HG03575 (cell line): ENCODE results near the gene RAB11FIP5.

ENCODE experiments used
- ATAC-seq: cut with Tn5 transposase; IDR thresholded peaks from one replicate; pipeline ENCODE4 v1.9.1; 2021; ENCODE audit not compliant: unreplicated experiment, insufficient number of reproducible peaks, low FRiP score; ENCODE audit errors: extremely low read depth

The RAB11FIP5 gene

DNA sequence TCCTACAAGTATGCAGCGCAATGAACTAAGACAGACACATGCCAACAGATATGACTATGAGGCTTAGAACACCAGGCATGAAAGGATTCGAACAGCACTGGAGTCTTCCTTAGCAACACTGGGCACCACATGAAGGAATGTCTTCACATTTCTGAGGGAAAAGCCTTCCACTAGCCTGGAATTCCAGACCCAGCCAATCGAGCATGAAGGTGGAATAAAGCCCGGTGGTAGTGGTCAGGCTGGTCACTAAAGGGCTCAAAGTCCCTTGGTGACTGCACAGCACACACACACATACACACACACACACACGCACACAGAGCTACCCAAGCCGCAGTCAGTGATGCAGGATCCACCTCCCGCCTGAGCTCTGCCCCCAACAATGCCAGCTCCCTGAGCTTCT is 21.6 kb downstream of the RAB11FIP5 start:
- ATAC-seq: no peak

- ATAC-seq: no peak
Observed at GRCh38 chr2:73089270-73090030, 23.3 kb downstream of the RAB11FIP5 start.

GRCh38 chr2:73088703-73089102 is 24.0 kb downstream of the RAB11FIP5 start:
- ATAC-seq: no peak

- ATAC-seq: no peak
Observed at GRCh38 chr2:73088211-73088610, 24.5 kb downstream of the RAB11FIP5 start.

DNA sequence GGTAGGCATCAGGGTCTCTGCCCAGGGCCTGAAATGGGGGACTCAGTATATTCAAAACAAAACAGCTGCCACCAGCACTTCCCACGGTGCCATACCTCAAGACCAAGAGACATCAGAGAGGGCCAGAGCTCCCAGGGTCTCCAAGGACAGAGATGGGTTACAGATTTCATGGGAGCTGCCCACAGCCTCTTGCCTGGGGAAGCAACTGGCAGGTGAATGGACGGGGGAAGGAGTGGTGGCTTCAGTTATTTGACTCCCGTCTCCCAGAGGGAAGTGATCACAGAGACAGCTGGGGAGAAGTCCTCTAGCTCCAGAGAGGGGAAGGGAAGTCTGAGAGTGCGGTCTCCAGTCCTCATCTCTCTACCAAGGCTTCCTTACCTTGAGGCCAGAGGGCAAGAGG is 25.4 kb downstream of the RAB11FIP5 start:
- no peak for ATAC-seq

GRCh38 chr2:73085691-73086090 is 27.1 kb downstream of the RAB11FIP5 start:
- no peak for ATAC-seq

DNA sequence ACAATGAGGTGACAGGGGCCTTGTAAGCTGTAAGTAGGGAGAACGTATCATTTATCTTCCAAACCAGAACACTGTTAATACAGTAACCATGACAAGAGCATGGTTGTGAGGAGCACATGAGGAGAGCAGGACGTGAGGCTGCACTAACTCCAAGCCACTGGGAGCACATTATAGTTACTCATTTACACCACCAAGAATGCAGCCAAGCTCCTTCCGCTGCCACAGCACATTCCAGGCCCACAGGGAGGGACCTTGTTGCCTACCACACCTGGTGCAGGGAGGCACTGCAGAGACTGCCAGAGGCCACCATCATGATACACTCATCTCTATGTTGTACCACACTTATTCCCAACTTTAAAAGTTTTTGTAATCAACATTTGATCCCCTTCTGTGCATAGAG is 27.8 kb downstream of the RAB11FIP5 start:
- ATAC-seq: no peak

DNA sequence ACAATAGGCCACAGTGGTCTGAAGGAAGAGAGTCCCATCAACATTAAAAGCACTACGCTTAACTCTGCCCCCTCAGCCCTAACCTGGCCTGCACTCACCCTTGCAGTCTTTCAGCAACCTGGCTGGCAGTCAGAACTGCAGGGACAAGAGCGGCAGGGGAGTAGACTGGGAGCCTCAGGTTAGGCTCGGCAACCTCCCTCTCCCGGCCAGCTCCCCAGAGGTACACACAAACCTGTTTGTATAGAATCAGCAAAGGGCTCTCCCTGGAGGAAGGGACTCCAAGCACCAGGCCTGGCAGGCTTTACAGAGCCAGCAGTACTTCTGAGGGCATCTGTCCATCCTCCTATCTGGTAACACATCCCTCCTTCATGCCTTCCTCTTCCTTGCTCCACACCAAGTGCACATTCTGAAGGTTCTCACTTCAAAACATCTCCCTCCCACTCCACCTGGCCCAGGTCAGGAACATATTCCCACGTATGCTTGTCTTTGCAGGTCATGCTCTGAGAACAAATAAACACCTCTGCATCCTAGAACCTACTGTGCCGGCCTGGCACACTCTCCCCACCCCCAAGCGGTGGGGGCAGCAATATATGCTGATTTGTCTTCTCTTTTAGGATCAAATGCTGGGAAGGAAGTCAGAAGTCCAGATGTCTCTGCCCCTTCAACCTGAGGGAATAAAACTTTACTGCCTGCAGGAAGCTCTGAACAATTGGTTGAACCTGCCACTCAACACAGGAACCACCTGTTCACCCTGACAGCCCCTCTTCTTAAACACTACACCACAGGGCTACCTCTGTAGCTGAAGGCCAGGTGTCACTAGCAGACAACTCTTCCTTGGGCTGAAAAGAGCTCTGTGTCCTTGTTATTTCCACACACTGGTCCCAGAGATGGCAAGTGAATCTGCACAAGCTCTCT is 28.6 kb downstream of the RAB11FIP5 start:
- ATAC-seq: no peak

GRCh38 chr2:73082523-73083410 is 30.0 kb downstream of the RAB11FIP5 start:
- ATAC-seq: no peak

GRCh38 chr2:73081181-73081671 is 31.5 kb downstream of the RAB11FIP5 start:
- no peak for ATAC-seq

- ATAC-seq: no peak
Observed at GRCh38 chr2:73080321-73081131, 32.2 kb downstream of the RAB11FIP5 start.

GRCh38 chr2:73079636-73080035 is 33.1 kb downstream of the RAB11FIP5 start:
- no peak for ATAC-seq

- ATAC-seq: no peak
Observed at GRCh38 chr2:73078457-73079411, 34.0 kb downstream of the RAB11FIP5 start.

- ATAC-seq: no peak
Observed at GRCh38 chr2:73077424-73077795, 35.3 kb downstream of the RAB11FIP5 start.

GRCh38 chr2:73076701-73077423 is 35.9 kb downstream of the RAB11FIP5 start:
- no peak for ATAC-seq

DNA sequence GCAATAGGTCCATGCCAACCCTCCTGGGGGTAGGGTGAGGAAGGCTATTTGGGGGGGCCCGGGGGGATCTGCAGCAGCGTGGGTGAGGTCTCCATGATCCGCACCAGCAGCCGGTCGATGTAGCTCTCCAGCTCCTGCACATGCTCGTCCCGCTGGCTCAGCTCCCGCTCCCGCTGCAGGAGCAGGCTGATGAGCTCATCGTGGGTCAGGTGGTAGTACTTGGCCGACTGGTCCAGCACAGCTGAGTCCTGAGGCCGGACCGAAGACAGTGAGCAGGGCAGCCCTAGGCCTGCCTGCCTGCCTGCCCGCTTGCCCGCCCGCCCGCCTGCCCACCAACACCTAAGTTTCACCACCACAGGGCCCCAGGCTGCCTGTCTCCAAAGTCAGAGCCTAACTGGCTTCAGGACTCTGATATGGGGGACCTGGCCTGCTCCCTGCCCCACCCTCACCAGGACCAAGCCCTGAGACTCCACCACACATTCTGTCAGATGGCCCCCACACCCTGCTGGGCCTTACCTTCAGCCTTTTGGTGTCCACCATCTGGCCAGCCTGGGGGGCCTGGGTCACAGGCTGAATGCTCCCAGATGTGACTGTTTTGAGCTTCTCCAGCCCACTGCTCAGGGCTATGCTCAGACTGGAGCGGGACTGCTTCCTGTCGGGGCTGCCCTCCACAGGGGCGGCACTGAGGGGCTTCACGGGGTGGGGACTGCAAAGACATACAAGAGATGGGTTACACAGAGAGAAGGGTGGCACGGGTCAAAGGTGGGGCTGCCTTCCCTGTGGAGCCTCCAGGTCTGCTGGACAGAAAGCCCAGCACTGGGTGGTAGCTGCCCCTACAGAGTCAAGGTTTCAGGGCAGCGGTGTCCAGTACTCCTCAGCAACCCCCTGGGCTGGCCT is 37.0 kb downstream of the RAB11FIP5 start:
- no peak for ATAC-seq
